Left ventricle myocardium inferior (tissue), 1 donor: Measurements from ENCODE around the gene WSCD2. TPM values are rescaled to one million over a fixed set of nuclear protein-coding genes. Genes with fewer than 3 reads are reported as not detected.

Experiments used
- DNase-seq: peaks from one replicate; pipeline ENCODE4 v3.0.0-alpha.2; 2020
- H3K27ac ChIP-seq: fragments of 200-600 bp; replicated peaks from 2 replicates; pipeline ENCODE4 v1.8.0; 2021
- H3K27me3 ChIP-seq: fragments of 200-600 bp; 2 replicates; pipeline ENCODE4 v1.8.0; 2021; ENCODE audit warnings: low read depth
- H3K36me3 ChIP-seq: fragments of 200-600 bp; 2 replicates; pipeline ENCODE4 v1.8.0; 2021
- H3K4me1 ChIP-seq: fragments of 200-600 bp; 2 replicates; pipeline ENCODE4 v1.8.0; 2021
- H3K4me3 ChIP-seq: fragments of 200-600 bp; 2 replicates; pipeline ENCODE4 v1.8.0; 2021; ENCODE audit warnings: mild to moderate bottlenecking, moderate library complexity
- H3K9me3 ChIP-seq: fragments of 200-600 bp; replicated peaks from 2 replicates; pipeline ENCODE4 v1.8.0; 2021
- intact Hi-C: fragments of 100-400 bp; cut with micrococcal nuclease; formaldehyde crosslinking; loops from one replicate; pipeline ENCODE4 v1.11.0; 2022
- total RNA-seq: library from RNA; stranded (reverse); fragmentation: NEBNext Ultra II Directional; extraction: Animal tissue kit (Norgen Biotek cat#: 25700); gene quantifications from one replicate; pipeline ENCODE4 v1.2.1, GENCODE V29; 2021
- TF ChIP-seq, protein P1 (sequence below): fragments of 200-600 bp; IDR thresholded peaks from 2 replicates; pipeline ENCODE4 v1.8.0; 2021; ENCODE audit warnings: antibody characterized with exemption, mild to moderate bottlenecking, borderline replicate concordance
- donor health status: DM: no; HTN: yes; CAD: no; lungs with severe emphysema.

WSCD2 gene
- total RNA-seq, 1 donor from 2014 or later = 0.14 TPM

DNA sequence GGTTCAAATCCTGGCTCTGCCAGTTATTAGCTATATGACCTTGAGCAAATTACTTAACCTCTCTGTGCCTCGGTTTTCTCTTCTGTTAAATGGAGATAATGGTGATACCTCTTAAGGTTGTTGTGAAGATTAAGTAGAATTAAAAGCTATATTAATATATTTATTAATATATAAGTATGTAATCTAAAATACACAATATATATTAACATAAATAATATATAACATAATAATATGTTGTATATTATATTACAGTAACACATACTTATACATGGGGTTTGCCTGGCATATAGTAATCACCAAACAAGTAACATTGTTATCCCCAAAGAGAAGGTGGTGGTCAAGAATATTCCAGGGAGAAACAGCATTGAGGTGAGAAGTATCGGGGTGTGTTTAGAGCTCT is 118.0 kb downstream of the WSCD2 start:
- H3K27ac ChIP-seq = no peak overlapping the region
- H3K36me3 ChIP-seq = no peaks in the 10 kb centered on the region
- peaks cover 49% of the 10 kb centered on the region for H3K27me3 ChIP-seq
- TF ChIP-seq, protein P1, sequence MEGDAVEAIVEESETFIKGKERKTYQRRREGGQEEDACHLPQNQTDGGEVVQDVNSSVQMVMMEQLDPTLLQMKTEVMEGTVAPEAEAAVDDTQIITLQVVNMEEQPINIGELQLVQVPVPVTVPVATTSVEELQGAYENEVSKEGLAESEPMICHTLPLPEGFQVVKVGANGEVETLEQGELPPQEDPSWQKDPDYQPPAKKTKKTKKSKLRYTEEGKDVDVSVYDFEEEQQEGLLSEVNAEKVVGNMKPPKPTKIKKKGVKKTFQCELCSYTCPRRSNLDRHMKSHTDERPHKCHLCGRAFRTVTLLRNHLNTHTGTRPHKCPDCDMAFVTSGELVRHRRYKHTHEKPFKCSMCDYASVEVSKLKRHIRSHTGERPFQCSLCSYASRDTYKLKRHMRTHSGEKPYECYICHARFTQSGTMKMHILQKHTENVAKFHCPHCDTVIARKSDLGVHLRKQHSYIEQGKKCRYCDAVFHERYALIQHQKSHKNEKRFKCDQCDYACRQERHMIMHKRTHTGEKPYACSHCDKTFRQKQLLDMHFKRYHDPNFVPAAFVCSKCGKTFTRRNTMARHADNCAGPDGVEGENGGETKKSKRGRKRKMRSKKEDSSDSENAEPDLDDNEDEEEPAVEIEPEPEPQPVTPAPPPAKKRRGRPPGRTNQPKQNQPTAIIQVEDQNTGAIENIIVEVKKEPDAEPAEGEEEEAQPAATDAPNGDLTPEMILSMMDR = no peak
- no peak for DNase-seq
- H3K4me1 ChIP-seq = no peaks in the 10 kb centered on the region
- no peaks in the 10 kb centered on the region for H3K9me3 ChIP-seq
- intact Hi-C loops = no loop called here
- H3K4me3 ChIP-seq = no peak overlapping the region

DNA sequence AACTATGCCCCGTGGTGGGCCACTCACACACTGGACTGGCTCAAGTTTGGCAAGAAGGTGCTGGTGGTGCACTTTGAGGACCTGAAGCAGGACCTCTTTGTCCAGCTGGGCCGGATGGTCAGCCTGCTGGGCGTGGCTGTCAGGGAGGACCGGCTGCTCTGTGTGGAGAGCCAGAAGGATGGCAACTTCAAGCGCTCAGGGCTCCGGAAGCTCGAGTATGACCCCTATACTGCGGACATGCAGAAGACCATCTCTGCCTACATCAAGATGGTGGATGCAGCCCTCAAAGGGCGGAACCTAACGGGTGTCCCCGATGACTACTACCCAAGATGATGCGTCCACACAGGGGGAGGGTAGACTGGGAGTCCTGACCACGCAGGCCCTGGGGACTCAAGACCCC is 118.9 kb downstream of the WSCD2 start:
- TF ChIP-seq, protein P1 = no peak
- Histone ChIP-seq H3K9me3 (no peaks in the 10 kb centered on the region), H3K4me1 (no peaks in the 10 kb centered on the region), H3K27ac (no peak overlapping the region), H3K4me3 (no peak overlapping the region), H3K36me3 (no peaks in the 10 kb centered on the region), H3K27me3 (peaks cover 58% of the 10 kb centered on the region)
- intact Hi-C loops = no loop called here
- no peak for DNase-seq

DNA sequence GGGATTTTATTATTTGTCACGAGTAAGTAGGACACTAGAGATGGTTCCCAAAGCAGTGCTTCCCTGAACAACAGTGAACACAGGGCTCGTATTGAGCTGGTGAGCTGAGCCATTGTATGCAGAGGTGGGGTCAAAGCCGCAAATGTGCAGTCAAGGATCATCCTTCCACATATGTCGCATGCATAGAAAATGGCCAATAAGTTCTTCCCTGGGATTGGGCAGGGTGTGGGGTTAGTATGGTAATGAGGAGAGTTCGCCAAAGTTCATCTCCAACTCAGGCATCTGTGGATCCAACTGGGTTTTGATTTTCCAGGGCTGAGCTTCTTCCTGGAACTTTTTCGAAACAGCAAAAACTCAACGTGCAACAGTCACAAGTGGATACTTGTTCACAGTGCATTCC is 123.4 kb downstream of the WSCD2 start:
- Histone ChIP-seq H3K27ac (no peak overlapping the region), H3K36me3 (no peaks in the 10 kb centered on the region), H3K9me3 (no peaks in the 10 kb centered on the region), H3K27me3 (peaks cover 71% of the 10 kb centered on the region), H3K4me1 (no peaks in the 10 kb centered on the region), H3K4me3 (no peak overlapping the region)
- intact Hi-C loops = no loop called here
- DNase-seq = no peak
- TF ChIP-seq, protein P1 = no peak

DNA sequence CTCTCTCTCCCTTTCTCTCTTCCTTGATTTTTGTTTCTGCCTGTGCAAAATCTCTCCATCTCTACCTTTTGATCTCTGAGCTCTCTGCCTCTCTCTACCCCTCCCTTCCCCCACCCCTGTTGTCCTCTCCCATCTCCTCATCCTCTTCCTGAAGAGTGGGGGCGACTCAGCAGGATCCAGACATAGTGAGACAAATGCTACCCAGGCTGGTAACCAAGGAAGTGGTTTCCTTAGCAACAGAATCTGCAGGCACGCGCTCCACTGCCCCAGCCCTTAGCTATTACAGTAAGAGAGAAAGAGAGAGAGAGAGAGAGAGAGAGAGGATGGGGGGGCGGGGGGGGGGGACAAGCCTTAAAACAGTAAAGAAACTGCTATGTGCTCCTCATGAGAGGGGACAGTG is 124.5 kb downstream of the WSCD2 start:
- Histone ChIP-seq H3K9me3 (no peaks in the 10 kb centered on the region), H3K27me3 (peaks cover 61% of the 10 kb centered on the region), H3K4me1 (no peaks in the 10 kb centered on the region), H3K4me3 (no peak overlapping the region), H3K36me3 (no peaks in the 10 kb centered on the region), H3K27ac (no peak overlapping the region)
- intact Hi-C loops = no loop called here
- TF ChIP-seq, protein P1 = no peak
- no peak for DNase-seq

DNA sequence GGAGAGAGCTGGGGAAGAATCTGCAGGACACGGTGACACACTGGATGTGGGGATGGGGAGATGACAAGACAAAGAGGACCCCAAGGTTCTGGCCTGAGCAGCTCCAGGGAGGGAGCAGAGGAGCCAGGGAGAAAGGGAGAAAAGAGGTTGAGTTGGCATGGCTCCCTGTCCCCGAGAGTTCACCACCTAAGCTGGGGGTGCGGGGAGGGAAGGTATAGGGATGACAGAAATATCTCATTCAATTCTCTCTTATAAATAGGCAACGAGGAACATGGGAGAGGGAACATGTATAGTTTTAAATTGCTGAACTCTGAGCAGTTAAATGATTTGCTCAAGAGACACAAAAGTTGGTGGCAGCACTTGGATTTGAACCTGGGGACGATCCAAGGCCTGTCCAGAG is 124.9 kb downstream of the WSCD2 start:
- TF ChIP-seq, protein P1 = no peak
- Histone ChIP-seq H3K27ac (no peak overlapping the region), H3K4me1 (no peaks in the 10 kb centered on the region), H3K27me3 (peaks cover 57% of the 10 kb centered on the region), H3K9me3 (peaks cover 4% of the 10 kb centered on the region), H3K36me3 (no peaks in the 10 kb centered on the region), H3K4me3 (no peak overlapping the region)
- intact Hi-C loops = no loop called here
- no peak for DNase-seq
